HepG2 (cell line): ENCODE results near the gene TGM3.

ENCODE experiments used
- HNF4G ChIP-seq, 2 experiments: sonication (generic) in 1 of 2; formaldehyde crosslinking in 1 of 2; IDR thresholded peaks; 2 replicates each; pipeline versions ENCODE4 v1.4.0 to v1.6.1; 2011 to 2020; ENCODE audit warnings: borderline replicate concordance in 2 of 2, low read depth in 2 of 2, mild to moderate bottlenecking in 2 of 2, low read length in 1 of 2, missing genetic modification reagents in 1 of 2, moderate library complexity in 1 of 2
- HNRNPUL1 ChIP-seq: fragments of 200-400 bp; formaldehyde crosslinking; IDR thresholded peaks from 2 replicates; pipeline ENCODE4 v1.6.1; 2017; ENCODE audit warnings: low read depth, mild to moderate bottlenecking, low read length, moderate library complexity
- NFRKB ChIP-seq: fragments of 450-650 bp; IDR thresholded peaks from 2 replicates; pipeline ENCODE4 v1.6.1; 2017
- PAF1 ChIP-seq: IDR thresholded peaks from 2 replicates; pipeline ENCODE4 v1.6.1; 2016; ENCODE audit warnings: missing genetic modification reagents, missing compliant biosample characterization
- PCBP2 ChIP-seq: fragments of 200-400 bp; formaldehyde crosslinking; optimal IDR thresholded peaks from 2 replicates; pipeline ENCODE3; 2018; ENCODE audit warnings: low read length, low read depth; ENCODE audit not compliant: poor library complexity, severe bottlenecking
- POLR2AphosphoS2 ChIP-seq: IDR thresholded peaks from 2 replicates; pipeline ENCODE4 v1.6.1; 2011; ENCODE audit warnings: low read depth, low read length, improper control_type of control experiment
- RELA ChIP-seq: sonication (generic); formaldehyde crosslinking; IDR thresholded peaks from 2 replicates; pipeline ENCODE4 v1.4.0; 2020; ENCODE audit warnings: missing genetic modification reagents
- SP1 ChIP-seq, 2 experiments: fragments of 450-650 bp in 1 of 2; sonication (generic) in 1 of 2; formaldehyde crosslinking in 1 of 2; IDR thresholded peaks; 2 replicates each; pipeline versions ENCODE4 v1.4.0 to v1.6.1; 2016 to 2020; ENCODE audit warnings: missing genetic modification reagents in 1 of 2
- SSRP1 ChIP-seq: IDR thresholded peaks from 2 replicates; pipeline ENCODE4 v1.6.1; 2016; ENCODE audit warnings: control low read depth
- ZNF296 ChIP-seq: sonication (generic); formaldehyde crosslinking; conservative IDR thresholded peaks from 2 replicates; pipeline ENCODE4 v1.5.0; 2020; ENCODE audit warnings: mild to moderate bottlenecking, missing genetic modification reagents
- ZNF468 ChIP-seq: sonication (generic); formaldehyde crosslinking; IDR thresholded peaks from 2 replicates; pipeline ENCODE4 v1.8.0; 2022; ENCODE audit warnings: mild to moderate bottlenecking, moderate library complexity, missing genetic modification reagents
- ZNF577 ChIP-seq: sonication (generic); formaldehyde crosslinking; IDR thresholded peaks from 2 replicates; pipeline ENCODE4 v1.4.0; 2020; ENCODE audit warnings: mild to moderate bottlenecking, low read depth, missing genetic modification reagents, borderline replicate concordance
- ZNF580 ChIP-seq: IDR thresholded peaks from 2 replicates; pipeline ENCODE4 v1.6.1; 2016; ENCODE audit warnings: low read depth, borderline replicate concordance

- TF ChIP-seq ZNF468 (CRISPR knock-in tag) (no peak), POLR2AphosphoS2 (no peak), PCBP2 (no peak), ZNF296 (CRISPR knock-in tag) (no peak), ZNF580 (no peak), NFRKB (no peak), ZNF577 (CRISPR knock-in tag) (no peak), RELA (CRISPR knock-in tag) (no peak), SSRP1 (no peak), HNF4G (IDR thresholded peaks at IDR 0.05; ENCODE audit: borderline replicate concordance, low read depth, low read length) (no peak), HNF4G (CRISPR knock-in tag; IDR thresholded peaks at IDR 0.05; ENCODE audit: borderline replicate concordance, low read depth) (no peak), PAF1 (CRISPR knock-in tag) (no peak), SP1 (IDR thresholded peaks at IDR 0.05) (no peak), SP1 (CRISPR knock-in tag; IDR thresholded peaks at IDR 0.05) (no peak), HNRNPUL1 (no peak)
These were observed 3.2 kb upstream of the TGM3 start for GRCh38 chr20:2292416-2293110.
